H1 (cell line): Measurements from ENCODE around the gene TEK. TPM values are rescaled to one million over a fixed set of nuclear protein-coding genes. Genes with fewer than 3 reads are reported as not detected.

Experiments used
- CTCF ChIA-PET: fragments of 300-600 bp; sonication (Branson Sonifier 250); formaldehyde crosslinking; loops from one replicate; lab custom pipeline; 2021; ENCODE audit not compliant: partially characterized antibody; lab: Charles Lee
- POLR2A ChIA-PET: fragments of 300-600 bp; sonication (Branson Sonifier 250); formaldehyde crosslinking; loops from one replicate; lab custom pipeline; 2021; ENCODE audit warnings: inconsistent platforms; ENCODE audit not compliant: partially characterized antibody; lab: Charles Lee
- DNase-seq, 2 experiments: peaks; one replicate each; pipeline versions ENCODE4 v3.0.0 to v3.0.0-alpha.2; 2010 to 2022; ENCODE audit warnings: low spot score in 2 of 2, low read depth in 1 of 2, mixed read lengths in 1 of 2
- FAIRE-seq: peaks from 2 replicates; lab custom pipeline; 2011; peaks lifted over from hg19 to GRCh38; lab: Jason Lieb, UNC
- H2AFZ ChIP-seq: 2 replicates; pipeline ENCODE4 v1.8.1; 2012; ENCODE audit warnings: low read length, inconsistent platforms
- H2AK5ac ChIP-seq: 2 replicates; pipeline ENCODE4 v1.6.1; 2013; ENCODE audit warnings: low read depth, low read length
- H2BK120ac ChIP-seq: replicated peaks from 2 replicates; pipeline ENCODE3; 2013; ENCODE audit warnings: low read depth, low read length, inconsistent platforms
- H2BK12ac ChIP-seq: 2 replicates; pipeline ENCODE4 v1.6.1; 2013; ENCODE audit warnings: low read depth, low read length
- H2BK15ac ChIP-seq: 2 replicates; pipeline ENCODE4 v1.6.1; 2013; ENCODE audit warnings: low read length
- H2BK20ac ChIP-seq: 2 replicates; pipeline ENCODE4 v1.6.1; 2013; ENCODE audit warnings: low read length
- H2BK5ac ChIP-seq: 2 replicates; pipeline ENCODE4 v1.6.1; 2013; ENCODE audit warnings: low read depth, low read length
- H3K14ac ChIP-seq: 2 replicates; pipeline ENCODE4 v1.6.1; 2013; ENCODE audit warnings: inconsistent platforms; ENCODE audit not compliant: insufficient read length
- H3K18ac ChIP-seq: 2 replicates; pipeline ENCODE4 v1.6.1; 2013; ENCODE audit warnings: low read length; ENCODE audit errors: extremely low read depth
- H3K23ac ChIP-seq: 2 replicates; pipeline ENCODE4 v1.6.1; 2013; ENCODE audit warnings: inconsistent platforms; ENCODE audit not compliant: insufficient read length
- H3K23me2 ChIP-seq: 2 replicates; pipeline ENCODE4 v1.6.1; 2013; ENCODE audit warnings: low read depth, low read length
- H3K27ac ChIP-seq: 2 replicates; pipeline ENCODE4 v1.6.1; 2011; ENCODE audit warnings: low read depth, low read length, inconsistent platforms
- H3K27me3 ChIP-seq, 4 experiments: replicated peaks in 1 of 4; 1 replicate in 1 of 4; 2 replicates in 3 of 4; pipeline versions ENCODE4 v1.6.1 to v1.8.1; 2011 to 2013; ENCODE audit warnings: low read length in 3 of 4, mild to moderate bottlenecking in 3 of 4, inconsistent platforms in 2 of 4, mixed read lengths in 2 of 4, moderate library complexity in 1 of 4; ENCODE audit not compliant: control insufficient read depth in 3 of 4, insufficient read depth in 3 of 4; ENCODE audit errors: extremely low read depth in 1 of 4
- H3K36me3 ChIP-seq, 4 experiments: 2 replicates each; pipeline versions ENCODE4 v1.6.1 to v1.8.1; 2011 to 2013; ENCODE audit warnings: mild to moderate bottlenecking in 4 of 4, low read length in 3 of 4, moderate library complexity in 2 of 4, control low read depth in 1 of 4, inconsistent platforms in 1 of 4; ENCODE audit not compliant: insufficient read depth in 4 of 4, control insufficient read depth in 2 of 4
- H3K4ac ChIP-seq: replicated peaks from 2 replicates; pipeline ENCODE3; 2013; ENCODE audit warnings: low read length, low read depth, mixed read lengths, inconsistent platforms; ENCODE audit not compliant: insufficient read length
- H3K4me1 ChIP-seq, 4 experiments: replicated peaks in 1 of 4; 1 replicate in 1 of 4; 2 replicates in 3 of 4; pipeline versions ENCODE4 v1.6.1 to v1.8.1; 2011 to 2013; ENCODE audit warnings: low read length in 3 of 4, inconsistent platforms in 2 of 4, mixed read lengths in 1 of 4; ENCODE audit not compliant: insufficient read depth in 4 of 4, control insufficient read depth in 3 of 4
- H3K4me2 ChIP-seq, 2 experiments: 2 replicates each; pipeline versions ENCODE4 v1.6.1 to v1.8.1; 2011 to 2013; ENCODE audit warnings: low read depth in 2 of 2, low read length in 2 of 2, control low read depth in 1 of 2, inconsistent platforms in 1 of 2, mild to moderate bottlenecking in 1 of 2; ENCODE audit not compliant: insufficient read depth in 1 of 2
- H3K4me3 ChIP-seq, 4 experiments: fragments of 200-600, 300-600 bp in 1 of 4; sonication (generic), shearing (Covaris generic), sonication (Bioruptor Twin) in 1 of 4; 2 replicates each; pipeline versions ENCODE4 v1.5.1 to v1.8.1; 2011 to 2016; ENCODE audit warnings: low read length in 4 of 4, low read depth in 3 of 4, control low read depth in 2 of 4, inconsistent platforms in 2 of 4, mild to moderate bottlenecking in 2 of 4, mixed read lengths in 1 of 4, moderate library complexity in 1 of 4; ENCODE audit not compliant: insufficient read depth in 2 of 4; ENCODE audit errors: extremely low read depth in 1 of 4
- H3K56ac ChIP-seq: replicated peaks from 2 replicates; pipeline ENCODE3; 2013; ENCODE audit warnings: low read depth, mild to moderate bottlenecking, mixed read lengths, low read length, inconsistent platforms; ENCODE audit not compliant: insufficient read length
- H3K79me1 ChIP-seq: 2 replicates; pipeline ENCODE4 v1.6.1; 2013; ENCODE audit warnings: low read depth, low read length, control low read depth
- H3K79me2 ChIP-seq, 2 experiments: 2 replicates each; pipeline versions ENCODE4 v1.6.1 to v1.8.1; 2012 to 2013; ENCODE audit warnings: low read length in 2 of 2, mild to moderate bottlenecking in 2 of 2, inconsistent platforms in 1 of 2; ENCODE audit not compliant: insufficient read depth in 2 of 2, control insufficient read depth in 1 of 2
- H3K9ac ChIP-seq, 4 experiments: replicated peaks in 1 of 4; 1 replicate in 1 of 4; 2 replicates in 3 of 4; pipeline versions ENCODE4 v1.6.1 to v1.8.1; 2011 to 2013; ENCODE audit warnings: low read depth in 3 of 4, low read length in 3 of 4, control low read depth in 2 of 4, mild to moderate bottlenecking in 2 of 4, moderate library complexity in 2 of 4, inconsistent platforms in 1 of 4; ENCODE audit errors: extremely low read depth in 1 of 4
- H3K9me3 ChIP-seq, 2 experiments: 2 replicates each; pipeline versions ENCODE4 v1.6.1 to v1.8.1; 2012 to 2013; ENCODE audit warnings: mild to moderate bottlenecking in 2 of 2, moderate library complexity in 2 of 2, control low read depth in 1 of 2, inconsistent platforms in 1 of 2, low read depth in 1 of 2, low read length in 1 of 2, mixed read lengths in 1 of 2; ENCODE audit not compliant: insufficient read depth in 2 of 2
- H4K20me1 ChIP-seq, 2 experiments: replicated peaks in 1 of 2; 2 replicates each; pipeline versions ENCODE3 to v1.8.1; 2011 to 2013; ENCODE audit warnings: inconsistent platforms in 2 of 2, low read length in 2 of 2, mild to moderate bottlenecking in 1 of 2; ENCODE audit not compliant: insufficient read depth in 2 of 2, control insufficient read depth in 1 of 2
- H4K5ac ChIP-seq: 2 replicates; pipeline ENCODE4 v1.6.1; 2013; ENCODE audit warnings: low read length, low read depth, mixed read lengths, inconsistent platforms; ENCODE audit not compliant: insufficient read length
- H4K8ac ChIP-seq: 2 replicates; pipeline ENCODE4 v1.8.0; 2013; ENCODE audit warnings: mild to moderate bottlenecking, moderate library complexity, low read length, inconsistent platforms; ENCODE audit not compliant: insufficient read depth; ENCODE audit errors: extremely low read depth
- H4K91ac ChIP-seq: replicated peaks from 2 replicates; pipeline ENCODE3; 2013; ENCODE audit warnings: low read length, mixed read lengths, inconsistent platforms; ENCODE audit not compliant: insufficient read length
- BRCA1 ChIP-seq: IDR thresholded peaks from 2 replicates; pipeline ENCODE4 v1.6.1; 2012; ENCODE audit warnings: low read depth, low read length, improper control_type of control experiment
- CREB1 ChIP-seq: IDR thresholded peaks from 2 replicates; pipeline ENCODE4 v1.6.1; 2012; ENCODE audit warnings: inconsistent platforms
- EP300 ChIP-seq, 2 experiments: IDR thresholded peaks; 1 replicate in 1 of 2; 2 replicates in 1 of 2; pipeline ENCODE4 v1.6.1; 2011 to 2012; ENCODE audit warnings: low read depth in 2 of 2, low read length in 2 of 2, mild to moderate bottlenecking in 2 of 2, borderline replicate concordance in 1 of 2, inconsistent platforms in 1 of 2, moderate library complexity in 1 of 2
- KDM5A ChIP-seq: fragments of 200-600 bp; IDR thresholded peaks from 2 replicates; pipeline ENCODE4 v1.7.1; 2012; ENCODE audit warnings: mild to moderate bottlenecking, low read length, inconsistent platforms, mixed read lengths
- MAFK ChIP-seq: IDR thresholded peaks from 2 replicates; pipeline ENCODE4 v1.6.1; 2012; ENCODE audit warnings: low read depth, mild to moderate bottlenecking, improper control_type of control experiment, low read length
- RFX5 ChIP-seq: IDR thresholded peaks from 2 replicates; pipeline ENCODE4 v1.6.1; 2011; ENCODE audit warnings: low read depth, low read length, improper control_type of control experiment, borderline replicate concordance
- RNF2 ChIP-seq: fragments of 200-900, 300-1000 bp; sonication (generic); IDR thresholded peaks from 2 replicates; pipeline ENCODE4 v1.7.1; 2016; ENCODE audit warnings: borderline replicate concordance, low read depth, mild to moderate bottlenecking, antibody characterized with exemption, low read length; ENCODE audit not compliant: poor library complexity, severe bottlenecking; ENCODE audit errors: missing control alignments
- SP1 ChIP-seq: IDR thresholded peaks from 2 replicates; pipeline ENCODE4 v1.6.1; 2011; ENCODE audit warnings: low read depth, low read length
- SP2 ChIP-seq: IDR thresholded peaks from 2 replicates; pipeline ENCODE4 v1.6.1; 2012; ENCODE audit warnings: mild to moderate bottlenecking, low read length, inconsistent platforms
- TEAD4 ChIP-seq: IDR thresholded peaks from 2 replicates; pipeline ENCODE4 v1.6.1; 2012; ENCODE audit warnings: low read depth, low read length, inconsistent platforms, mixed read lengths
- WGBS, 2 experiments: shearing (Covaris generic) in 1 of 2; methylation state at CpG; one replicate each; pipeline versions ENCODE4 v1.1.6 to v1.1.7; 2013 to 2015; ENCODE audit warnings: low lambda C conversion rate in 2 of 2, mixed read lengths in 2 of 2, inconsistent platforms in 1 of 2, low coverage in 1 of 2, missing lambda C conversion rate in 1 of 2; ENCODE audit not compliant: insufficient replicate concordance in 2 of 2, insufficient coverage in 1 of 2, insufficient read length in 1 of 2; ENCODE audit errors: extremely low coverage in 1 of 2, missing lambda C conversion rate in 1 of 2; 5-methylcytosine and 5-hydroxymethylcytosine counted together
- polyA plus RNA-seq, 7 experiments: library from polyadenylated mRNA; depleted of rRNA in 3 of 7; stranded (reverse) in 5 of 7; unstranded in 2 of 7; fragments of >200 nt in 5 of 7; fragments of 200-250 nt in 2 of 7; gene quantifications; 1 replicate in 5 of 7; 2 replicates in 1 of 7; 4 replicates in 1 of 7; pipeline versions ENCODE4 v1.2.1 to v1.2.3, GENCODE V29; 2011 to 2013; ENCODE audit warnings: missing spikeins in 2 of 7, mixed read lengths in 2 of 7
- total RNA-seq: library from RNA; stranded (reverse); fragmentation: NEBNext Ultra II Directional; extraction: Animal tissue kit (Norgen Biotek cat#: 25700); gene quantifications from 2 replicates; pipeline ENCODE4 v1.2.1, GENCODE V29; 2021

Gene TEK
- total and polyA plus RNA-seq, 2 of the 8 experiments (the other 6 are each of a cell fraction or from before 2014, with no cell fraction given): 11.0 to 35.8 TPM

GRCh38 chr9:27179245-27179865, 70.3 kb downstream of the TEK start:
- Histone ChIP-seq H3K18ac (no peak overlapping the region), H3K36me3 (peaks cover 0 to 5% (median 0%) of the 10 kb centered on the region in 4 experiments; a peak in 4 of 8 replicates), H3K4me3 (no peak overlapping the region), H3K79me1 (no peaks in the 10 kb centered on the region), H3K14ac (no peak overlapping the region), H2AFZ (no peak overlapping the region), H3K27me3 (no peaks in the 10 kb centered on the region), H3K79me2 (no peaks in the 10 kb centered on the region), H3K9me3 (0 out of 4 replicates have a peak, but pooled peaks cover 0 to 4% of the 10 kb centered on the region in 2 experiments), H3K4me1 (no peaks in the 10 kb centered on the region), H4K91ac (no peak overlapping the region), H3K23ac (no peak overlapping the region), H3K56ac (no peak overlapping the region), H4K5ac (no peak overlapping the region), H3K9ac (no peak overlapping the region), H2BK15ac (no peak overlapping the region), H3K23me2 (no peaks in the 10 kb centered on the region), H2AK5ac (no peak overlapping the region), H3K27ac (no peak overlapping the region), H2BK20ac (no peak overlapping the region), H3K4ac (no peak overlapping the region), H4K20me1 (no peaks in the 10 kb centered on the region), H2BK5ac (no peak overlapping the region), H2BK12ac (no peak overlapping the region), H2BK120ac (no peak overlapping the region), H4K8ac (no peak overlapping the region), H3K4me2 (no peak overlapping the region)
- WGBS, 2 experiments: 90% methylated on average over 2 of the region's 2 CpGs; no CpG with 5 or more reads in 1 of the 2 experiments
- CTCF ChIA-PET: interaction anchor here (0.9 to 1.2 kb wide), 3 partner anchors 13 to 710 kb away, joined by 3 read pairs; no protein-coding TSS in a partner anchor
- no peak for DNase-seq
- FAIRE-seq: no peak
- POLR2A ChIA-PET: no interaction called here
- TF ChIP-seq EP300 (IDR thresholded peaks at IDR 0.05; ENCODE audit: borderline replicate concordance in 1 of 2, low read depth in 2 of 2, low read length in 2 of 2) (no peak), RNF2 (no peak), SP2 (no peak), TEAD4 (no peak), CREB1 (no peak), SP1 (no peak), RFX5 (no peak), MAFK (no peak), BRCA1 (no peak), KDM5A (no peak)
